SU-DHL-6 (cell line): ENCODE measurements around the gene FAM131B.

Experiments used
- H2AFZ ChIP-seq: fragments of 200-600 bp; sonication (generic); 2 replicates; pipeline ENCODE4 v1.6.1; 2014; ENCODE audit warnings: low read depth, mild to moderate bottlenecking, moderate library complexity, mixed read lengths, antibody characterized with exemption, low read length; ENCODE audit not compliant: severe bottlenecking
- H3F3A ChIP-seq: fragments of 200-600 bp; shearing (Covaris generic); 2 replicates; pipeline ENCODE4 v1.6.0; 2016; ENCODE audit warnings: antibody characterized with exemption, mild to moderate bottlenecking; ENCODE audit not compliant: insufficient read depth
- H3K27ac ChIP-seq: fragments of 200-600 bp; sonication (generic); 2 replicates; pipeline ENCODE4 v1.5.1; 2016; ENCODE audit warnings: low read depth, mild to moderate bottlenecking, low read length, moderate library complexity, mixed read lengths
- H3K27me3 ChIP-seq: fragments of 200-600 bp; sonication (generic), shearing (Covaris generic); 2 replicates; pipeline ENCODE4 v1.6.0; 2014; ENCODE audit warnings: mild to moderate bottlenecking, low read length
- H3K36me3 ChIP-seq: fragments of 200-600 bp; sonication (generic); 2 replicates; pipeline ENCODE4 v1.6.1; 2014; ENCODE audit warnings: mild to moderate bottlenecking, low read length, mixed read lengths
- H3K4me2 ChIP-seq: fragments of 300-600, 200-600 bp; shearing (Covaris generic), sonication (generic); 2 replicates; pipeline ENCODE4 v1.6.0; 2014; ENCODE audit warnings: low read length, low read depth, mild to moderate bottlenecking; ENCODE audit not compliant: poor library complexity, severe bottlenecking
- H3K4me3 ChIP-seq: fragments of 200-600 bp; sonication (generic); 2 replicates; pipeline ENCODE4 v1.5.1; 2014; ENCODE audit warnings: antibody characterized with exemption, low read length, mild to moderate bottlenecking, mixed read lengths; ENCODE audit not compliant: insufficient read depth, poor library complexity, severe bottlenecking
- H3K79me2 ChIP-seq: fragments of 200-600 bp; sonication (generic); 2 replicates; pipeline ENCODE4 v1.6.1; 2014; ENCODE audit warnings: mild to moderate bottlenecking, low read length, moderate library complexity; ENCODE audit not compliant: insufficient read depth
- H3K9ac ChIP-seq: fragments of 200-600 bp; sonication (generic); 2 replicates; pipeline ENCODE4 v1.7.0; 2014; ENCODE audit warnings: mild to moderate bottlenecking, low read length
- H3K9me2 ChIP-seq: fragments of 200-600 bp; sonication (generic); replicated peaks from 2 replicates; pipeline ENCODE4 v1.6.1; 2014; ENCODE audit warnings: low read length; ENCODE audit not compliant: insufficient read depth
- H3K9me3 ChIP-seq: fragments of 200-600 bp; sonication (generic); 2 replicates; pipeline ENCODE4 v1.6.1; 2014; ENCODE audit warnings: low read length, mixed read lengths; ENCODE audit not compliant: insufficient read depth
- H4K20me1 ChIP-seq: fragments of 200-600 bp; sonication (generic); 2 replicates; pipeline ENCODE4 v1.6.1; 2014; ENCODE audit warnings: low read depth, mild to moderate bottlenecking, antibody characterized with exemption, low read length, moderate library complexity, mixed read lengths
- CTCF ChIP-seq: fragments of 200-600 bp; sonication (generic); IDR thresholded peaks from one replicate; pipeline ENCODE4 v1.5.1; 2017; ENCODE audit warnings: antibody characterized with exemption, mild to moderate bottlenecking, low read length, moderate library complexity; ENCODE audit not compliant: insufficient read depth, poor library complexity, severe bottlenecking
- EZH2phosphoT487 ChIP-seq: fragments of 200-600 bp; sonication (generic), shearing (Covaris generic); conservative IDR thresholded peaks from 2 replicates; pipeline ENCODE4 v1.6.1; 2018; ENCODE audit warnings: mild to moderate bottlenecking, antibody characterized with exemption, low read length, moderate library complexity, mixed read lengths

FAM131B gene

DNA sequence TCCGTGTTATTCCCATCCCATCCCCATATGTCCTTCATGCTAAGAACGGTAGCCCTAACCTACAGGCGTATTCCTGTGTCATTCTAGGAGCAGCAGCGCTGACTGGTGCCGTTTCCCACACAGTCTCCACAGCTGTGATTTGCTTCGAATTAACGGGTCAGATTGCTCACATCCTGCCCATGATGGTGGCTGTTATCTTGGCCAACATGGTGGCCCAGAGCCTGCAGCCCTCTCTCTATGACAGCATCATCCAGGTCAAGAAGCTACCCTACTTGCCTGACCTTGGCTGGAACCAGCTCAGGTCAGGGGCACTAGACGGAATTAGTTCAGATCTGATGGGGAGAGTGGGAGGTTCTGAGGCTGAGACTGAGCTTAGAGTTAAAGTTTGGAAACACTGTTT lies 20.7 kb downstream of the FAM131B start:
- no peak overlapping the region for H3K27ac ChIP-seq
- H3K9ac ChIP-seq: no peak overlapping the region
- no peak overlapping the region for H2AFZ ChIP-seq
- H3K9me3 ChIP-seq: no peaks in the 10 kb centered on the region
- no peak overlapping the region for H3K4me3 ChIP-seq
- no peak overlapping the region for H3K4me2 ChIP-seq
- no peaks in the 10 kb centered on the region for H4K20me1 ChIP-seq
- no peaks in the 10 kb centered on the region for H3K9me2 ChIP-seq
- no peaks in the 10 kb centered on the region for H3F3A ChIP-seq
- TF ChIP-seq EZH2phosphoT487 (no peak), CTCF (no peak)
- H3K79me2 ChIP-seq: no peaks in the 10 kb centered on the region
- H3K27me3 ChIP-seq: no peaks in the 10 kb centered on the region
- H3K36me3 ChIP-seq: no peaks in the 10 kb centered on the region

GRCh38 chr7:143337216-143337615 lies 25.3 kb downstream of the FAM131B start:
- H3K27me3 ChIP-seq: no peaks in the 10 kb centered on the region
- TF ChIP-seq CTCF (no peak), EZH2phosphoT487 (no peak)
- no peaks in the 10 kb centered on the region for H3F3A ChIP-seq
- no peak overlapping the region for H3K4me2 ChIP-seq
- no peak overlapping the region for H3K27ac ChIP-seq
- H3K9ac ChIP-seq: no peak overlapping the region
- H2AFZ ChIP-seq: no peak overlapping the region
- H3K36me3 ChIP-seq: no peaks in the 10 kb centered on the region
- H4K20me1 ChIP-seq: no peaks in the 10 kb centered on the region
- no peaks in the 10 kb centered on the region for H3K79me2 ChIP-seq
- no peak overlapping the region for H3K4me3 ChIP-seq
- H3K9me3 ChIP-seq: no peaks in the 10 kb centered on the region
- H3K9me2 ChIP-seq: no peaks in the 10 kb centered on the region

DNA sequence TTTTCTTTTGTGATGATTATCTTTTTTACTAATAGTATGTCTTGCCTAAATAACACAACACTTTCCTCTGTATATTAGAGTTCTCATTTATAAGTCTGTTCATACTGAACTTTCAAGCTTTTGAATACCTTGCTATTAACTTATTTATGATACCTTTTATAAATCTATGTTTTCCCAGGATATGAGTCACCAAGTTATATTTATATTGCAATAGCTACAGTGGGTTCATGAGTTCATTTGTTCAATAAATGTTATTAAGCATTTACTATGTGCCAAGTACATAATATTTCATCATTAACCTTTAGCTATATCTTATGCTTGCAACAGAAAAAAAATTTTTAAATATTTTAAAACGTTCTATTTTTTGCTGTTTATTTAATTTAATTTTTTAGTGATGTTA lies 28.3 kb downstream of the FAM131B start:
- Histone ChIP-seq H3K4me3 (no peak overlapping the region), H3K36me3 (no peaks in the 10 kb centered on the region), H3K9me3 (no peaks in the 10 kb centered on the region), H3F3A (no peaks in the 10 kb centered on the region), H3K79me2 (no peaks in the 10 kb centered on the region), H4K20me1 (no peaks in the 10 kb centered on the region), H3K9ac (no peak overlapping the region), H2AFZ (no peak overlapping the region), H3K27me3 (no peaks in the 10 kb centered on the region), H3K9me2 (no peaks in the 10 kb centered on the region), H3K27ac (no peak overlapping the region), H3K4me2 (no peak overlapping the region)
- TF ChIP-seq EZH2phosphoT487 (no peak), CTCF (no peak)
